Muscle of leg (tissue), 11 donors: ENCODE results near the gene GNL2. TPM values are rescaled to one million over a fixed set of nuclear protein-coding genes. Genes with fewer than 3 reads are reported as not detected.
"Not testable (repeated sequence)": the region's sequence is repeated elsewhere in the genome, so short reads cannot be mapped to it uniquely, and the experiment has no call there.

ENCODE experiments used
- DNase-seq: peaks from one replicate; pipeline ENCODE4 v3.0.0; 2013
- H3K27ac ChIP-seq: one replicate; pipeline ENCODE4 v1.5.1; 2013; ENCODE audit warnings: mild to moderate bottlenecking, low read length, control low read depth
- H3K27me3 ChIP-seq: one replicate; pipeline ENCODE4 v1.6.1; 2013; ENCODE audit warnings: low read length; ENCODE audit not compliant: control insufficient read depth, insufficient read depth
- H3K36me3 ChIP-seq: one replicate; pipeline ENCODE4 v1.6.1; 2013; ENCODE audit warnings: low read length; ENCODE audit not compliant: control insufficient read depth, insufficient read depth
- H3K4me1 ChIP-seq: one replicate; pipeline ENCODE4 v1.6.1; 2013; ENCODE audit warnings: low read length; ENCODE audit not compliant: control insufficient read depth, insufficient read depth
- H3K4me3 ChIP-seq: one replicate; pipeline ENCODE4 v1.5.1; 2013; ENCODE audit warnings: low read length, control low read depth
- H3K9me3 ChIP-seq: replicated peaks from 2 replicates; pipeline ENCODE4 v1.6.1; 2013; ENCODE audit warnings: low read depth, low read length; ENCODE audit not compliant: control insufficient read depth
- WGBS: methylation state at CpG from one replicate; pipeline ENCODE4 v1.1.5; 2013; ENCODE audit warnings: missing lambda C conversion rate; ENCODE audit not compliant: insufficient coverage; 5-methylcytosine and 5-hydroxymethylcytosine counted together
- polyA plus RNA-seq, 8 donors: library from polyadenylated mRNA; unstranded; fragments of 120-200 nt; gene quantifications; one replicate each; pipeline versions ENCODE4 v1.2.1 to v1.2.3, GENCODE V29; 2013; ENCODE audit warnings: inconsistent platforms in 1 of 8, low replicate concordance in 1 of 8; ENCODE audit not compliant: insufficient read length in 8 of 8, insufficient read depth in 1 of 8
- total RNA-seq: library from RNA; stranded (reverse); fragments of 120-200 nt; gene quantifications from one replicate; pipeline ENCODE4 v1.2.4, GENCODE V29; 2013

Gene GNL2
- total and polyA plus RNA-seq, 9 donors = 48.6 to 66.1 (median 54.6) TPM

DNA sequence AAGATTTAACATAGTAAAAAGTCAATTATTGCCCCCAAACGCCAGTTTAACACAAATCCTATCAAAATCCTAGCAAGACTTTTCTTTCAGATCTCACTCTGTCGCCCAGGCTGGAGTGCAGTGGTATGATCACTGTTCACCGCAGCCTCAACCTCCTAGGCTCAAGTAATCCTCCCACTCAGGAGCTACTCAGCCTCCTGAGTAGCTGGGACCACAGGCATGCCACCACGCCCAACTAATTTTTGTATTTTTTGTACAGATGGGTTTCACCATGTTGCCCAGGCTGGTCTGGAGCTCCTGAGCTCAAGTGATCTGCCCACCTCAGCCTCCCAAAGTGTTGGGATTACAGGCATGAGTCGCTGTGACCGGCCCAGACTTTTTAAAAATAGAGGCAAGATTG is 46.4 kb downstream of the GNL2 start:
- WGBS = 82% methylated on average over 2 of the region's 6 CpGs
- H3K36me3 ChIP-seq = peaks cover 31% of the 10 kb centered on the region
- no peak for DNase-seq

DNA sequence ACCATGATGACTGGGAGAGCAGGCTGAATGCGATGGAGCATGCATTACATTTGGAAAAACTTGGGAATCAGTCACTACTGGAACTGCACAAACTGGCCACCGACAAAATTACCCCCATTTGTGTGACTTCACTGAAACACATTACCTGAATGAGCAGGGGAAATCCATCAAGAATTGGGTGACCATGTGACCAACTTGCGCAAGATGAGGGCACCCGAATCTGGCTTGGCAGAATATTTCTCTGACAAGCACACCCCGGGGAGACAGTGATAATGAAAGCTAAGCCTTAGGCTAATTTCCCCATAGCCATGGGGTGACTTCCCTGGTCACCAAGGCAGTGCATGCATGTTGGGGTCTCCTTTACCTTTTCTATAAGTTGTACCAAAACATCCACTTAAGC is 50.7 kb downstream of the GNL2 start:
- WGBS = 92% methylated on average over 5 of the region's 5 CpGs
- no peak overlapping the region for H3K27ac ChIP-seq
- H3K9me3 ChIP-seq = no peaks in the 10 kb centered on the region
- no peaks in the 10 kb centered on the region for H3K4me1 ChIP-seq
- H3K36me3 ChIP-seq = peaks cover 41% of the 10 kb centered on the region
- DNase-seq = no peak
- H3K27me3 ChIP-seq = no peaks in the 10 kb centered on the region
- H3K4me3 ChIP-seq = no peak overlapping the region

More for the DNA sequence above, 46.4 kb downstream of the GNL2 start:
- peaks cover 13% of the 10 kb centered on the region for H3K4me1 ChIP-seq
- H3K9me3 ChIP-seq = no peaks in the 10 kb centered on the region
- H3K4me3 ChIP-seq = no peak overlapping the region
- H3K27ac ChIP-seq = no peak overlapping the region
- no peaks in the 10 kb centered on the region for H3K27me3 ChIP-seq

DNA sequence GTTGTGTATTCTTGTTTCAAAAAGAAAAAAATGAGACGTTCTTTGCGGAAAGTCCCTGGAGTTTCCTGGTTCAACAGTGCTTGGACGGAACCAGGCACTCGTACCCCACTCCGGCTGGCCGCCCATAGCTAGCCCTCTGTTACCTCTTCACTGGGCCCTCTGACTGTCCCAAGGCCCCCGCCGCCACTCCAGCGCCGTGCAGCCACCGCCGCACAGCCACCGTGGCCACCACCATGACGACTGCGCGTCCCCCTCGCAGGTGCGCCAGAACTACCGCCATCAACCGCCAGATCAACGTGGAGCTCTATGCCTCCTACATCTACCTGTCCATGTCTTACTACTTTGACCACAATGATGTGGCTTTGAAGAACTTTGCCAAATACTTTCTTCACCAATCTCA is 51.2 kb downstream of the GNL2 start:
- no peaks in the 10 kb centered on the region for H3K9me3 ChIP-seq
- no peaks in the 10 kb centered on the region for H3K4me1 ChIP-seq
- H3K36me3 ChIP-seq = peaks cover 45% of the 10 kb centered on the region
- no peak overlapping the region for H3K27ac ChIP-seq
- no peaks in the 10 kb centered on the region for H3K27me3 ChIP-seq
- no peak overlapping the region for H3K4me3 ChIP-seq
- 97% methylated on average over 21 of the region's 21 CpGs for WGBS
- no peak for DNase-seq

DNA sequence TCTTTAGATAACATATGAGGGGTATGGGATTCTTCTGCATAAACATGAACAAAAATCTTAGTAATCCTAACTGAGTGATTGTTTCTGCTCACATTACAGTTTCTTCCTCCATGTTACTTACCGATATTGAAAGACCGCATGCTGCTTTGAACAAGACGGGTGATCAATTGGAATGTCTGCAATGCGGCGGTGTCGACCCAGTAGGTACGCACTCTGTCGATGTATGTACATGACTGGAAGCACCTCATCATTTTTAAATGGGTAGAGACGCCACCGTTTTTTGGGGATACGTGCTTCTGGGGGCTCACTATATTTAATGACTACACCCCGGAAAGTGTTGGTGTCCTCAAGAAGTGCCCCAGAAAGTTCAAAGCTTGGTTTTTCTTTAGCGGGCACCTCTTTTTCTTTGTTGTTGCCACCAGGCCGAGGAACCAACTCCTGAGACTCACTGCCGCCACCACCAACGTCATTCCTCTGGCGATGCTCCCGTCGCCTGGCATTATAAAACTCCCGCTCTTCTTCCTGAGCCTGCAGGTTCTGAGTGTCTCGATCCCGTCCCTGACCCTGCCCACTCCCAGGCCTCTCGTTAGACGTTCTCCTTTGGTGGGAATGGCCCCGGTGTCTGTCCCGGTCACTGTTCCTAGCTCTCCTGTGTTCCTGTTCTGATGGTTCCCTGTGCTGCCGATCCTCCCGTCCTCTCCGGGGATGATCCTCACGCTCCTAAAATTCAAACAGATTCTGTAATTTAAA is 55.5 kb downstream of the GNL2 start:
- no peak overlapping the region for H3K27ac ChIP-seq
- no peak for DNase-seq
- H3K4me3 ChIP-seq = no peak overlapping the region
- WGBS = 94% methylated on average over 30 of the region's 30 CpGs
- H3K4me1 ChIP-seq = no peaks in the 10 kb centered on the region
- H3K36me3 ChIP-seq = peaks cover 60% of the 10 kb centered on the region
- H3K27me3 ChIP-seq = no peaks in the 10 kb centered on the region
- H3K9me3 ChIP-seq = no peaks in the 10 kb centered on the region

DNA sequence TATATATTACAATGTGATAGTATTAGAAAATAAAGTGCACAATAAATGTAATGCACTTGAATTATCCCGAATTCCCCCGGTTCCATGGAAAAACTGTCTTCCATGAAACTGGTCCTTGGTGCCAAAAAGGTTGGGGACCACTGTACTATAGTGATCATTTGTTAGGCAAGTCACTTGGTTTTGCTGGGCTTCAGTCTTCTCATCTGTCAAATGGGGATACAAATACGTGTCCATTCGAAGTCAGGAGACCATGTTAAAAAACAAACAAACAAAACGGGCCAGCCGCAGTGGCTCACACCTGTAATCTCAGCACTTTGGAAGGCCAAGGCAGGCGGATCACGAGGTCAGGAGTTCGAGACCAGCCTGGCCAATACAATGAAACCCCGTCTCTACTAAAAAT is 56.6 kb downstream of the GNL2 start:
- peaks cover 51% of the 10 kb centered on the region for H3K36me3 ChIP-seq
- not testable (repeated sequence) for H3K27ac ChIP-seq, H3K4me3 ChIP-seq, DNase-seq, H3K9me3 ChIP-seq, H3K27me3 ChIP-seq, H3K4me1 ChIP-seq
- 94% methylated on average over 5 of the region's 10 CpGs for WGBS

- peaks cover 46% of the 10 kb centered on the region for H3K36me3 ChIP-seq
- DNase-seq = no peak
These were observed 58.4 kb downstream of the GNL2 start for GRCh38 chr1:37537378-37537777.

DNA sequence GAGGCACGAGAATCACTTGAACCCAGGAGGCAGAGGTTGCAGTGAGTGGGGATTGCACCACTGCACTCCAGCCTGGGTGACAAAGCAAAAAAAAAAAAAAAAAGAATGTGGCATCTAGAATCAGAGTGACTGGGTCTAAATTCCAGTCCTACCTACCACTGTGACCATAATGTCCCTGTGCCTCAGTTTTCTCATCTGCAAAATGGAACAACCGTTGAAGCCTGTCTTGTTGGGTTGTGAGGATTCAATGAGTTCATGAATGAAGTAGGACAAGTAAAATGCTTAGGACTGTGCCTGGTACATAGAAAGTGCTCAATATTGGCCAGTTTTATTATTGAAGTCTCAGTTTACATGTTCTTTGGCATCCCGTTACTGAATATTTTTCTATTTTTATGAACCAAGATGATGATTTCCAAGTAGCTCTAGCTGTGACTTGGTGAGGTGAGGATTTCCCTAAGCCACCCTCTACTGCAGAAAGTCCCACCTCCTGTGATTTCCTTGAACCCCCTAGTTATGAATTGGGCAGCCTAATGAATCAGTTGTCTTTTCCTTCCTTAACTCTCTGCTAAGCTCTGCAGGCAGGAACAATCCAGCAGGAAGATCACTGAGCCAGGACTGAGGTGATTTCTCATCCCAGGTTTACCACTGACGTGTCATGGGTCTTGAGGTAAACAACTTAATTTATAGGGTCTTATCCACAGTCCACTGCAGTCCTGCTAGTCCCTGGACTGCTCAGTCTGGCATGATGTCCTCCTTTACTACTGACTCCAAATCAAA is 62.2 kb downstream of the GNL2 start:
- DNase-seq = no peak
- 100% methylated on average over 1 of the region's 4 CpGs for WGBS
- H3K36me3 ChIP-seq = peaks cover 22% of the 10 kb centered on the region
- no peaks in the 10 kb centered on the region for H3K27me3 ChIP-seq
- no peak overlapping the region for H3K27ac ChIP-seq
- H3K9me3 ChIP-seq = no peaks in the 10 kb centered on the region
- H3K4me1 ChIP-seq = no peaks in the 10 kb centered on the region
- H3K4me3 ChIP-seq = no peak overlapping the region

More at GRCh38 chr1:37537378-37537777, 58.4 kb downstream of the GNL2 start:
- Histone ChIP-seq H3K27me3 (no peaks in the 10 kb centered on the region), H3K4me1 (no peaks in the 10 kb centered on the region), H3K4me3 (no peak overlapping the region), H3K27ac (no peak overlapping the region), H3K9me3 (no peaks in the 10 kb centered on the region)
- 83% methylated on average over 1 of the region's 2 CpGs for WGBS

- not testable (repeated sequence) for H3K4me1 ChIP-seq, H3K27ac ChIP-seq, DNase-seq, H3K9me3 ChIP-seq, H3K27me3 ChIP-seq, H3K4me3 ChIP-seq
- WGBS = 89% methylated on average over 4 of the region's 4 CpGs
- H3K36me3 ChIP-seq = peaks cover 16% of the 10 kb centered on the region
These were observed 63.1 kb downstream of the GNL2 start for GRCh38 chr1:37532418-37533156.

GRCh38 chr1:37529888-37530287 is 65.8 kb downstream of the GNL2 start:
- not testable (repeated sequence) for H3K4me1 ChIP-seq, H3K9me3 ChIP-seq, H3K4me3 ChIP-seq, DNase-seq, H3K27ac ChIP-seq, H3K27me3 ChIP-seq, H3K36me3 ChIP-seq
- whole genome bisulfite sequencing = no CpG with 5 or more reads among the region's 1 CpG

DNA sequence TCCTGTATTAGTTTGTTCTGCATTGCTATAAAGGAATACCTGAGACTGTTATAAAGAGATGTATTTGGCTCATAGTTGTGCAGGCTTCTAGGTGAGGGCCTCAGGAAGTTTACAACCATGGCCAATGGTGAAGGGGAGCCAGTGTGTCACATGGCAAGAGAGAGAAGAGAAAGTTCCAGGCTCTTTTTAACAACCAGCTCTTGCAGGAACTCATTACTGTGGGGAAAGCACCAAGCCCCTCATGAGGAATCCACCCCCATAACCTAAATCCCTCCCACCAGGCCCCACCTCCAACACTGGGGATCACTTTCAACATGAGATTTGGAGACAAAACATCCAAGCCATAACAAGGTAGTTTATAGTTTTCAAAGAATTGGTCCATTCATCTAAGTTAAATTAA is 76.1 kb downstream of the GNL2 start:
- H3K4me3 ChIP-seq = no peak overlapping the region
- H3K27ac ChIP-seq = no peak overlapping the region
- no peak for DNase-seq
- H3K9me3 ChIP-seq = no peaks in the 10 kb centered on the region
- H3K4me1 ChIP-seq = peaks cover 7% of the 10 kb centered on the region
- no peaks in the 10 kb centered on the region for H3K36me3 ChIP-seq
- H3K27me3 ChIP-seq = no peaks in the 10 kb centered on the region
